Ishikawa (cell line): ENCODE measurements around the gene SENP1.

Experiments
- NFIC ChIP-seq: IDR thresholded peaks from 2 replicates; pipeline ENCODE4 v1.6.1; 2012
- RAD21 ChIP-seq: IDR thresholded peaks from 2 replicates; pipeline ENCODE4 v1.6.1; 2012; ENCODE audit warnings: low read depth
- YY1 ChIP-seq: IDR thresholded peaks from 2 replicates; pipeline ENCODE4 v1.6.1; 2012; ENCODE audit warnings: low read depth
- TF ChIP-seq, protein P1 (sequence below): IDR thresholded peaks from 2 replicates; pipeline ENCODE4 v1.6.1; 2012

DNA sequence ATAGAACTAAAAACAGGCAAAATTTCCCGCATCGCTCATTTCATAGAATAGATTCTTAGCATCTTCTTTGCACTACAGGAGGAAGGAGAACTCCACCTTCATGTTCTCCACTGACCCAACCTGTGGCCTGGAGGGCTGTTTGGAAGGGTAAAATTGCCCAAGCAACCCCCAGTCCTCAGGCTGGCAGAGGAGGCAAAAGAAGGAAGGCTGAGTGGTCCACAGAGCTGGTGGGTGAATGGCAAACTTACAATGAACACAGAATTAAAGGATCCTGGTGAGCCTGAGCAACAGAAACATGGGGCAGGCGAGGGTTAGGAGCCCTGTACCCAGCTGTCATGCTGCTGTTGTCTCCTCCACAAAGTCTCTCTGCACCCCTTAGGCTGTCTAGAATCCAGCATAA is 25.1 kb downstream of the SENP1 start:
- TF ChIP-seq, protein P1, sequence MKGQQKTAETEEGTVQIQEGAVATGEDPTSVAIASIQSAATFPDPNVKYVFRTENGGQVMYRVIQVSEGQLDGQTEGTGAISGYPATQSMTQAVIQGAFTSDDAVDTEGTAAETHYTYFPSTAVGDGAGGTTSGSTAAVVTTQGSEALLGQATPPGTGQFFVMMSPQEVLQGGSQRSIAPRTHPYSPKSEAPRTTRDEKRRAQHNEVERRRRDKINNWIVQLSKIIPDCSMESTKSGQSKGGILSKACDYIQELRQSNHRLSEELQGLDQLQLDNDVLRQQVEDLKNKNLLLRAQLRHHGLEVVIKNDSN: no peak
- TF ChIP-seq NFIC: no peak
- TF ChIP-seq YY1: no peak
- TF ChIP-seq RAD21: no peak
